UCSD-AML1 (cell line): Measurements from ENCODE around the gene LRIT2.
A peak's percentile ranks its signal among the peaks of the same experiment; 100 is the strongest.

Source experiments
- DNase-seq: peaks from one replicate; lab custom pipeline; 2025; ENCODE audit not compliant: unreplicated experiment; lab: John Stamatoyannopoulos, UW

Gene LRIT2, protein sequence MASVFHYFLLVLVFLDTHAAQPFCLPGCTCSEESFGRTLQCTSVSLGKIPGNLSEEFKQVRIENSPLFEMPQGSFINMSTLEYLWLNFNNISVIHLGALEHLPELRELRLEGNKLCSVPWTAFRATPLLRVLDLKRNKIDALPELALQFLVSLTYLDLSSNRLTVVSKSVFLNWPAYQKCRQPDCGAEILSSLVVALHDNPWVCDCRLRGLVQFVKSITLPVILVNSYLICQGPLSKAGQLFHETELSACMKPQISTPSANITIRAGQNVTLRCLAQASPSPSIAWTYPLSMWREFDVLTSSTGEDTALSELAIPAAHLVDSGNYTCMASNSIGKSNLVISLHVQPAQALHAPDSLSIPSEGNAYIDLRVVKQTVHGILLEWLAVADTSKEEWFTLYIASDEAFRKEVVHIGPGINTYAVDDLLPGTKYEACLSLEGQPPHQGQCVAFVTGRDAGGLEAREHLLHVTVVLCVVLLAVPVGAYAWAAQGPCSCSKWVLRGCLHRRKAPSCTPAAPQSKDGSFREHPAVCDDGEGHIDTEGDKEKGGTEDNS

GRCh38 chr10:84225427-84226173 is at the start of gene LRIT2:
Gene LRIT2 (minus strand): TSS chr10:84225544. CDS start chr10:84225520, 24 bp downstream.
- no peak for DNase-seq

DNA sequence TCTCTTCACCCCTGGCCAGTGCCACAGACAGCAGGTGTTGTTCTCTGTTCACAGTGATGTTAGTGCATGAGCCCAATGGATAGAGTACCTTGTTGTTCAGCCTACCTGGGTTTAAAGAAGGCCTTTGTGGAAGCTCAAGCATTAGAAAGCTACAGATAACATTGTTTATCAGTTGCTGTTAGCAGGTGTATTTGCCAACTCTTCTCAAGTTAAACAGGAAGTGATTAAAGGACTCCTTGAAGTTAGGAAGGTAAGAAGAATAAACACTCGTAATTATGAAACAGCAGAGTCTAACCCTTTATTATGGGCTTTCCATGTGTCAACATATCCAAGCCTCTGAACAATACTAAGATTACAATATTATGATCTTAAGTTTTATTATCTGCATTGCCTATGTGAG is 45.4 kb upstream of the LRIT2 start:
- DNase-seq: no peak

DNA sequence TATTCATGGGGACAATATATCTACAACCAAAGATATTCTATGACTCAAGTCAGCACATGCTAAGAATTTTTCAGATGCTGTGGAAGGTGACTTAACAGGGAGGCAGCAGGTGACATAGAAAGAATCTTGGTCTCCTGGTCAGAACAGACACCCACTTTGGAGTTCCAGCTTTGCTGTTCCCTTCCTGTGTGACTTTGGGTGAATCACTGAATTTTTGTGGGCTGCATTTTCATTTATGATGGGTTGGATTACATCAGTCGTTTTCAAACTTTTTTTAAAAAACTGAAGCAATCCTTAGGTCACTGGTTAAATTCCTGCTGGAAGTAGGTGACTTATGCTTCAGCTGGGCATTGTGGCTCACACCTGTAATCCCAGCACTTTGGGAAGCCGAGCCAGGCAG is 44.4 kb upstream of the LRIT2 start:
- DNase-seq: no peak

- DNase-seq: no peak
Observed at GRCh38 chr10:84269162-84269561, 43.8 kb upstream of the LRIT2 start.

DNA sequence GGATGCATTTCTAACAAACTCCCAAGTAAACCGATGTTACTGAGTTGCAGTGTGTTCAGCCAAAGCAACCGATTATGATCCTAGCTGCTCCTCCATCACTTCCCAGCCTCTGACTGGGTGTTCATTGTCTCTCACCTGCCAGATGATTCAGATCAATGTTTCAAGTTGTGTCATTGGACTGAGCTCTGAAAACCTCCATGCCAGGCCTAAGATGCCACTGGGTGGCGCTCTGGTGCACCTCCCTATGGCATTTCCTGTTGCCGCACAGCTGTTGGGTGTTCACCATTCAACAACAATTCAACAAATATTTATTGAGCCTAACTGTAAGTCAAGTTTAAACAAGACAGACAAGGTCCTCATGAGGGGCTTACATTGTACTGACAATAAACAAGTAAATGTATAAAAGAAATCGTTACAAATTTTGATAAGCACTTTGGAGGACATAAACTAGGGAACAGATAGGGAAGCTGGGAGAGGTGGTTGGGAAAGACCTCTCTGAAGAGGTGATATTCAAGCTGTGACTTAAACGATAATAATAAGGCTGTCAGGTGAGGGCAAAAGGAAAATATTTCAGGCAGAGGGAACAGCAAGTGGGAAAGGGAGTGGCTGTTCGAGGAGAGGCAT is 42.3 kb upstream of the LRIT2 start:
- DNase-seq: peak; percentile 67

DNA sequence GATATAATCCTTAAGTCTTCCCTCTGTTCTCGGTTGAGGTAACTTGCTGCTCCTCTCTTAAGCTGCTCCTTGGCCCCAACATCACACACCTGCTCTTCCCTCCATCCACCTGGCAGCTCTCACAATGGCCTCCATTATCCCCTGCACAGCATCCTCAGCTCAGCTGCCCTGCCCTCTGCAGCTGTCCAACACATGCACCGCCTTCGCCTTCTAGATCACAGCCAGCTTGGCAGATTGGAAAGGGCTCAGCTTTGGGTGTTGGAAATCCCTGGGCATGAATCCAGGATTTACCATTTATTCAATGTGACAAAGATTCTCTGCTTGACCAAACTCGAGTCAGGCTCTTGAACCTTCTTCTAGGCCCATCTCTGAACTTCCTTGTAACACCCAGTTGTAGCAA is 40.1 kb upstream of the LRIT2 start:
- DNase-seq: no peak

- DNase-seq: peak; percentile 64
Observed at GRCh38 chr10:84264611-84265141, 39.3 kb upstream of the LRIT2 start.

GRCh38 chr10:84263716-84264115 is 38.4 kb upstream of the LRIT2 start:
- no peak for DNase-seq

- DNase-seq: no peak
Observed at GRCh38 chr10:84262190-84262956, 37.0 kb upstream of the LRIT2 start.

- DNase-seq: no peak
Observed at GRCh38 chr10:84261236-84261915, 36.0 kb upstream of the LRIT2 start.

GRCh38 chr10:84258034-84258695 is 32.8 kb upstream of the LRIT2 start:
- no peak for DNase-seq

- no peak for DNase-seq
Observed at GRCh38 chr10:84257343-84258020, 32.1 kb upstream of the LRIT2 start.

GRCh38 chr10:84256510-84257342 is 31.4 kb upstream of the LRIT2 start:
- peak; percentile 14 for DNase-seq

- DNase-seq: no peak
Observed at GRCh38 chr10:84254552-84255478, 29.5 kb upstream of the LRIT2 start.

DNA sequence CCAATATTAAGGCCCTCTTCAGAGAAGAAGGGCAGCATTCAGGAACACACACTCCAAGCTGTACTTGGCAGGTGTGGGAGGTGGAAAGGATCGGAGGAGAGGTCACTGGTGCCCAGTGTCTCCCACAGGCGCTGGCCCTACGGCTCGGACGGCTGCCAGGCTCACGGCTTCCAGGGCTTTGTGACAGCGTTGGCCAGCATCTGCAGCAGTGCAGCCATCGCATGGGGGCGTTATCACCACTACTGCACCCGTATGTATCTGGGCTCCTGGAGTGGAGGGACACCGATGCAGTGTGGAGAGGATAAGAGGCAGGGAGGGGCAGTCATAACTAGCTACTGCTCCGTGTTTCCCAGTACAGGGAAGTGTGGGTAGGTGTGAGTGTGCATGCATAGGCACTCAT is 23.4 kb upstream of the LRIT2 start:
- DNase-seq: no peak

DNA sequence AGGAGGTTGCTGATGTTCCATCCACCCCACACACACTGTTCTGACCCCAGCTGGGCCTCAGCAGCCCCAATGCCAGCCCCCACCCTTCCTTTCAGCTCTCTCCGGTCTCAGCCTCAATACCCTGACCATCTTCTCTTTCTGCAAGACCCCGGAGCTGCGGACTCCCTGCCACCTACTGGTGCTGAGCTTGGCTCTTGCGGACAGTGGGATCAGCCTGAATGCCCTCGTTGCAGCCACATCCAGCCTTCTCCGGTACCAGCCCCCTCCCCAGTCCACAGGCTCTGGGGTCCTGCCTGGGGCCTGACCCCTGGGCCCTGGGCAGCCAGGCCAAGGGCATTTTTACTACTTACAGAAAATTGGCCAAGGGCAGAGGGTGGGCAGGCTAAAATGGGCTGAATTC is 22.2 kb upstream of the LRIT2 start:
- no peak for DNase-seq

DNA sequence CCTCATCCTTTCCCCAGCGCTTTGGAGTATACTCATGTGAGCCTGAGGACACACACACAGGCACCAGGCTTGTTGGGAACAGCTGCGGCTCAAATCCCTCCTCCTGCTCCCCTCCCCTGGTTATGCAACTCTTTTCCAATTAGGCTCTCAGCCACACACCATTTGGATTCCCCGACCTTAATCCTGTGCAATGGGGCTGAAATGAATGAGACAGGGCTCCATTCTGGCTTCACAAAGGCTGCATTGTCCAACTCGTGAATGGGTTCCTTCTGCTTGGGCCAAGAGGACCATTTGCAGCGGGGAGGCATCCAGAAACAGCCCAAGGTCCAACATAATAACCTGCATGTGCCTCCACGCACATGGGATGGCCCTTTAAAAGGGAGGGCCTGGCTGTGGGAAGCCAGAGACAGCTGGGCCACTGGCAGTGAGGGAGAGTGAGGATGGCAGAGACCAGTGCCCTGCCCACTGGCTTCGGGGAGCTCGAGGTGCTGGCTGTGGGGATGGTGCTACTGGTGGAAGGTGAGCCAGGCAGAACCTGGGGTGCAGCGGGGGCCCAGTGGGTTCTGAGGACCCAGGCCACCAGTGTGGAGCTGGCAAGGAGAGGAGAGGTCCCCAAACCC is 19.4 kb upstream of the LRIT2 start, which contains the start of gene RGR:
Gene RGR, plus strand, starts transcription at position 403 of the 620 bp plus-strand sequence. Its CDS starts 38 bp downstream, at position 441.
- DNase-seq: no peak
